ENCODE measurements around the gene HTT. TPM values are rescaled to one million over a fixed set of nuclear protein-coding genes. Genes with fewer than 3 reads are reported as not detected.

HTT gene
- total RNA-seq, 1 donor from 2014 or later: 72.0 TPM

- H3K4me1 Mint-ChIP-seq: no peaks in the 10 kb centered on the region
- no peak for DNase-seq (ENCODE audit: low read depth, low spot score)
- H3K27ac Mint-ChIP-seq (ENCODE audit: unreplicated experiment): peak overlapping the region; percentile 13
- TF ChIP-seq, protein P1, sequence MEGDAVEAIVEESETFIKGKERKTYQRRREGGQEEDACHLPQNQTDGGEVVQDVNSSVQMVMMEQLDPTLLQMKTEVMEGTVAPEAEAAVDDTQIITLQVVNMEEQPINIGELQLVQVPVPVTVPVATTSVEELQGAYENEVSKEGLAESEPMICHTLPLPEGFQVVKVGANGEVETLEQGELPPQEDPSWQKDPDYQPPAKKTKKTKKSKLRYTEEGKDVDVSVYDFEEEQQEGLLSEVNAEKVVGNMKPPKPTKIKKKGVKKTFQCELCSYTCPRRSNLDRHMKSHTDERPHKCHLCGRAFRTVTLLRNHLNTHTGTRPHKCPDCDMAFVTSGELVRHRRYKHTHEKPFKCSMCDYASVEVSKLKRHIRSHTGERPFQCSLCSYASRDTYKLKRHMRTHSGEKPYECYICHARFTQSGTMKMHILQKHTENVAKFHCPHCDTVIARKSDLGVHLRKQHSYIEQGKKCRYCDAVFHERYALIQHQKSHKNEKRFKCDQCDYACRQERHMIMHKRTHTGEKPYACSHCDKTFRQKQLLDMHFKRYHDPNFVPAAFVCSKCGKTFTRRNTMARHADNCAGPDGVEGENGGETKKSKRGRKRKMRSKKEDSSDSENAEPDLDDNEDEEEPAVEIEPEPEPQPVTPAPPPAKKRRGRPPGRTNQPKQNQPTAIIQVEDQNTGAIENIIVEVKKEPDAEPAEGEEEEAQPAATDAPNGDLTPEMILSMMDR (conservative IDR thresholded peaks at IDR 0.05): no peak
- peaks cover 45% of the 10 kb centered on the region for H3K36me3 Mint-ChIP-seq (ENCODE audit: low read depth)
- H3K4me3 Mint-ChIP-seq: no peak overlapping the region
- no peaks in the 10 kb centered on the region for H3K9me3 Mint-ChIP-seq
- no peaks in the 10 kb centered on the region for H3K27me3 Mint-ChIP-seq (ENCODE audit: low read depth)
Measured at GRCh38 chr4:3096202-3096601, 21.7 kb downstream of the HTT start.

DNA sequence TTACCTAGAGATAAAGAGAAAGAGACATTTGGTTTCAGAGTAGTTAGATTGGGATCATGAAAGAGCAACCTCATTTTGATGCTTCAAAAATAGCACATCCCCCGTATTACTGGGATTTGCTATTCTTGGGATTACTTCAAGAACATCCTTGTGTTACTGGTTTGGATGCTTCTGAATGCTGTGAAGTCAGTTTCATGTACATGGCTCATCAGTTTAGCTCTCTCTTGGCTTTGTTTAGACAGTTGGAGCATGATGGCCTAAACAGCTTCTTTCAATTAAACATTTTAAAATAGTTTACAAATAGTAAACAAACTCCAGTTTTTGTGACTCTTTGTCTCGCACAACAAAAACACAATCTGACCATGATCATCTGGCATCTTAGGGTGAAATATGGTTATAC, 23.9 kb downstream of the HTT start:
- Mint-ChIP-seq H3K36me3 (ENCODE audit: low read depth) (peaks cover 39% of the 10 kb centered on the region), H3K9me3 (no peaks in the 10 kb centered on the region), H3K27me3 (ENCODE audit: low read depth) (no peaks in the 10 kb centered on the region)

GRCh38 chr4:3106339-3107186, 32.1 kb downstream of the HTT start:
- H3K27ac Mint-ChIP-seq (ENCODE audit: unreplicated experiment): no peak overlapping the region
- peaks cover 11% of the 10 kb centered on the region for H3K36me3 Mint-ChIP-seq (ENCODE audit: low read depth)
- no peaks in the 10 kb centered on the region for H3K27me3 Mint-ChIP-seq (ENCODE audit: low read depth)
- H3K9me3 Mint-ChIP-seq: no peaks in the 10 kb centered on the region
- TF ChIP-seq, protein P1 (conservative IDR thresholded peaks at IDR 0.05): peak; percentile 99
- DNase-seq (ENCODE audit: low read depth, low spot score): peak; percentile 92
- H3K4me1 Mint-ChIP-seq: peaks cover 5% of the 10 kb centered on the region
- no peak overlapping the region for H3K4me3 Mint-ChIP-seq

More for the DNA sequence above, 23.9 kb downstream of the HTT start:
- Mint-ChIP-seq H3K4me3 (no peak overlapping the region), H3K27ac (ENCODE audit: unreplicated experiment) (no peak overlapping the region), H3K4me1 (no peaks in the 10 kb centered on the region)
- no peak for DNase-seq (ENCODE audit: low read depth, low spot score)
- TF ChIP-seq, protein P1 (conservative IDR thresholded peaks at IDR 0.05): no peak

GRCh38 chr4:3107271-3107670, 32.8 kb downstream of the HTT start:
- peaks cover 8% of the 10 kb centered on the region for H3K36me3 Mint-ChIP-seq (ENCODE audit: low read depth)
- no peaks in the 10 kb centered on the region for H3K27me3 Mint-ChIP-seq (ENCODE audit: low read depth)
- no peaks in the 10 kb centered on the region for H3K9me3 Mint-ChIP-seq
- H3K27ac Mint-ChIP-seq (ENCODE audit: unreplicated experiment): no peak overlapping the region
- peaks cover 5% of the 10 kb centered on the region for H3K4me1 Mint-ChIP-seq
- no peak for DNase-seq (ENCODE audit: low read depth, low spot score)
- no peak overlapping the region for H3K4me3 Mint-ChIP-seq
- TF ChIP-seq, protein P1 (conservative IDR thresholded peaks at IDR 0.05): no peak

DNA sequence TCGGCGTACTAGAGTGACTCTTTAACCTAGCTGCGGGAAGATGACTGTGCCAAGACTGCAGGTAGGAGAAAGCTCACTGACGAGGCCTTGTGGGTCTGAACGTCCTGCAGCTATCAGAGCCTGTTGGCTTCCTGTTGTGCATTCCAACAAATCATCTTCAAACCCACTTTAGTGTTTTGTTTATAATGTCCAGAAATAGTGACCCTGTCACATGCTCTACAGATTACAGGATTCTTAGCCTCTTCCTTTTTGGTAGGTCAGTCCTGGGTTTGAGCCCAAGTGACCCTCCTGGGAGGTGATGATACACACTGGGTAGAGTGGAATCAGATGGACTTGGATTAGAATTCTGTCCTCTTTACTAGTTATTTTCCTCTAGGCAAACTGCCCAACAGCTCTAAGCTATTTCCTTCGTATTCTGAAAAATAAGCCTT, 33.2 kb downstream of the HTT start:
- no peak for DNase-seq (ENCODE audit: low read depth, low spot score)
- peaks cover 5% of the 10 kb centered on the region for H3K4me1 Mint-ChIP-seq
- H3K9me3 Mint-ChIP-seq: no peaks in the 10 kb centered on the region
- TF ChIP-seq, protein P1 (conservative IDR thresholded peaks at IDR 0.05): no peak
- no peaks in the 10 kb centered on the region for H3K27me3 Mint-ChIP-seq (ENCODE audit: low read depth)
- H3K27ac Mint-ChIP-seq (ENCODE audit: unreplicated experiment): no peak overlapping the region
- H3K4me3 Mint-ChIP-seq: no peak overlapping the region
- H3K36me3 Mint-ChIP-seq (ENCODE audit: low read depth): peaks cover 8% of the 10 kb centered on the region

All from neural crest cell (in vitro differentiated cells).